Heart right ventricle (tissue), 16 donors: ENCODE results near the gene RNF144A. TPM values are rescaled to one million over a fixed set of nuclear protein-coding genes. Genes with fewer than 3 reads are reported as not detected.

Source experiments
- ATAC-seq, 8 donors: fragments of 200-7000 bp; cut with Tn5 transposase; one replicate each; pipeline ENCODE4 v1.9.1; 2020; ENCODE audit warnings: mild to moderate bottlenecking in 8 of 8, moderate library complexity in 8 of 8, moderate number of reproducible peaks in 1 of 8
- DNase-seq, 2 donors: peaks; one replicate each; pipeline ENCODE4 v3.0.0-alpha.2; 2020
- H3K27ac ChIP-seq, 10 donors: fragments of 200-600 bp; sonication (generic) in 2 of 10; one replicate each; pipeline versions ENCODE4 v1.5.0 to v1.8.0; 2020 to 2022; ENCODE audit warnings: mild to moderate bottlenecking in 3 of 10
- H3K27me3 ChIP-seq, 7 donors: fragments of 200-600 bp; one replicate each; pipeline ENCODE4 v1.8.0; 2021 to 2022; ENCODE audit warnings: mild to moderate bottlenecking in 2 of 7
- H3K36me3 ChIP-seq, 9 donors: fragments of 200-600 bp; sonication (generic) in 1 of 9; one replicate each; pipeline versions ENCODE4 v1.5.0 to v1.8.0; 2020 to 2022; ENCODE audit warnings: mild to moderate bottlenecking in 2 of 9
- H3K4me1 ChIP-seq, 9 donors: fragments of 200-600 bp; sonication (generic) in 1 of 9; one replicate each; pipeline versions ENCODE4 v1.5.0 to v1.8.0; 2020 to 2022; ENCODE audit warnings: mild to moderate bottlenecking in 4 of 9
- H3K4me3 ChIP-seq, 10 donors: fragments of 200-600 bp; sonication (generic) in 2 of 10; one replicate each; pipeline versions ENCODE4 v1.5.0 to v1.8.0; 2020 to 2022; ENCODE audit warnings: mild to moderate bottlenecking in 7 of 10, moderate library complexity in 2 of 10
- H3K9me3 ChIP-seq, 11 donors: fragments of 200-600 bp in 10 of 11; sonication (generic) in 2 of 11; one replicate each; pipeline versions ENCODE4 v1.5.0 to v1.8.0; 2013 to 2022; ENCODE audit warnings: mild to moderate bottlenecking in 2 of 11, control low read depth in 1 of 11, moderate library complexity in 1 of 11
- WGBS, 2 donors: extraction: QIAGEN DNeasy Blood & Tissue Kit; methylation state at CpG; one replicate each; pipeline ENCODE4 v1.1.7; 2013; ENCODE audit warnings: inconsistent platforms in 1 of 2; 5-methylcytosine and 5-hydroxymethylcytosine counted together
- intact Hi-C, 10 donors: fragments of 100-400 bp; cut with DNase I; formaldehyde crosslinking; loops; one replicate each; pipeline versions ENCODE4 v1.11.1 to v1.14.2; 2022
- polyA plus RNA-seq, 2 donors: library from polyadenylated mRNA; stranded (reverse); fragments of 200-250 nt; gene quantifications; one replicate each; pipeline ENCODE4 v1.2.3, GENCODE V29; 2013
- total RNA-seq, 10 donors: library from RNA; stranded (reverse); fragmentation: NEBNext Ultra II Directional in 3 of 10; extraction: Animal tissue kit (Norgen Biotek cat#: 25700) in 3 of 10; gene quantifications; one replicate each; pipeline versions ENCODE4 v1.2.1 to v1.2.4, GENCODE V29; 2021 to 2023
- TF ChIP-seq, protein P1 (sequence below), 9 donors: fragments of 200-600 bp; sonication (generic) in 2 of 9; IDR thresholded peaks; one replicate each; pipeline versions ENCODE4 v1.5.0 to v1.8.0; 2021 to 2022; ENCODE audit warnings: antibody characterized with exemption in 9 of 9, mild to moderate bottlenecking in 5 of 9, moderate library complexity in 1 of 9
- donor health status: Arrhythmogenic right ventricular cardiomyopathy.
- donor health status: ischemic (EF 13 %, LVEDD 7.1; RV severe dilation, severe dysfunction).
- donor health status: healthy with polysubstance abuse.
- donor health status: DM: no; HTN: yes; CAD: no.
- donor health status: DM: no; HTN: no; CAD: no.
- donor health status: ischemic (EF 25% LVEDD 6.9; RV normal size, moderate dysfunction).
- donor health status: ischemic (EF 25% LVEDD 5.7; RV mildly dilated, moderate dysfunction).
- donor health status: healthy.
- donor health status: DM: yes; HTN: yes; CAD: no.
- donor health status: Ischemic cardiomyopathy.
- donor health status: ischemic (EF 35%, LVEDD 5.7; RV mildly dilated, moderate dysfunction).
- donor health status: nonischemic (EF 11% LVEDD 7.7; RV severe dilation, severe dysfunction).
- donor health status: DM: yes; HTN: yes; CAD: no.
- donor health status: PGD.
- donor health status: ischemic (EF 29% LVEDD 5.4; RV normal size, mild dysfunction).
- donor health status: nonischemic (EF 23%, LVEDD 6.1; RV moderate dilation, normal function).

Gene RNF144A
- total and polyA plus RNA-seq, 12 donors, result 3.6 to 19.7 (median 11.6) TPM

DNA sequence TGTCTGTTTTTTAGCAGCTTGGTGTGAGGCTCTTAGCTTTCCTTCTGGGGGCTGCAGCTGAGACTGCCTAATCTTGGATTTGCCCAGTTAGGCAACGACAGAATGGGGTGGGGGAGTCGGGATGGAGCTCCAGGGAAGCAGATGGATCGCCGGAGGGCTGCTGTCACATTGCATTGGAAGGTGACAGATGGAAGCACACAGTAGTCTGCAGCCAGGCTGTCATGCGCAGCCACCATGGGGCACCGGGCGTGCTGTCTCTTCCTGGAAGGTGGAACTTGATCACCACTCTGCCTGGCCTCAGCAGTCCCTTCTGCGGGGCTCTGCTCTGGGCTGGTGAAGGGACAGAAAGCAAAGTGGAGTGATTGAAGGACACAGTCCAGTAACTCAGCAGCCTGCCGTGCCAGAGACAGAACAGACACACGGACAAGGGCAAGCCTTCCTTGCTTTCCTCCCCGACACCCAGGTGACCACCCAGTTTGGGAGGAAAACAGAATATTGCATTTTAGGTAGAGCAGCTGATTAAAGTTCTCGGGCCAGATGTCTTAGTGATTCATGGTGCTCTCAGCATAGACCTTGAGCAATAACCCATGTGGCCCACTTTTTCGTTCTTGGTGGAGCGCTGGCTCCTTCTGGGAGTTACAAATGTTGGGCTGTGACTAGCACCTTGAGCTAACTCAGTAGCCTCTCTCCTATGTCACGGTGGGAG, 40.9 kb downstream of the RNF144A start:
- no peaks in the 10 kb centered on the region for H3K9me3 ChIP-seq
- peaks cover 5 to 70% (median 49%) of the 10 kb centered on the region in 9 donors for H3K4me1 ChIP-seq
- no peak overlapping the region for H3K4me3 ChIP-seq
- no peaks in the 10 kb centered on the region for H3K27me3 ChIP-seq
- DNase-seq (peak in 1 of 2 donors; percentile 35), ATAC-seq (peak in 6 of 8 donors; percentile 23 to 65 (median 38))
- TF ChIP-seq, protein P1, sequence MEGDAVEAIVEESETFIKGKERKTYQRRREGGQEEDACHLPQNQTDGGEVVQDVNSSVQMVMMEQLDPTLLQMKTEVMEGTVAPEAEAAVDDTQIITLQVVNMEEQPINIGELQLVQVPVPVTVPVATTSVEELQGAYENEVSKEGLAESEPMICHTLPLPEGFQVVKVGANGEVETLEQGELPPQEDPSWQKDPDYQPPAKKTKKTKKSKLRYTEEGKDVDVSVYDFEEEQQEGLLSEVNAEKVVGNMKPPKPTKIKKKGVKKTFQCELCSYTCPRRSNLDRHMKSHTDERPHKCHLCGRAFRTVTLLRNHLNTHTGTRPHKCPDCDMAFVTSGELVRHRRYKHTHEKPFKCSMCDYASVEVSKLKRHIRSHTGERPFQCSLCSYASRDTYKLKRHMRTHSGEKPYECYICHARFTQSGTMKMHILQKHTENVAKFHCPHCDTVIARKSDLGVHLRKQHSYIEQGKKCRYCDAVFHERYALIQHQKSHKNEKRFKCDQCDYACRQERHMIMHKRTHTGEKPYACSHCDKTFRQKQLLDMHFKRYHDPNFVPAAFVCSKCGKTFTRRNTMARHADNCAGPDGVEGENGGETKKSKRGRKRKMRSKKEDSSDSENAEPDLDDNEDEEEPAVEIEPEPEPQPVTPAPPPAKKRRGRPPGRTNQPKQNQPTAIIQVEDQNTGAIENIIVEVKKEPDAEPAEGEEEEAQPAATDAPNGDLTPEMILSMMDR (IDR thresholded peaks at IDR 0.05), result no peak
- WGBS, 2 donors, result 70 to 80% methylated on average over 15 of the region's 15 CpGs
- H3K36me3 ChIP-seq, result no peaks in the 10 kb centered on the region
- intact Hi-C loops, result loop anchor here in 3 of 10 donors (5.0 kb wide), 2 partner anchors 34 to 36 kb away; no protein-coding TSS in a partner anchor
- H3K27ac ChIP-seq, result peak overlapping the region in 2 of 10 donors; percentile 19 to 42

- peak in 7 of 8 donors; percentile 21 to 53 (median 39) for ATAC-seq
- WGBS, 2 donors, result 88 to 93% methylated on average over 10 of the region's 10 CpGs
- Histone ChIP-seq H3K9me3 (no peaks in the 10 kb centered on the region), H3K4me3 (no peak overlapping the region), H3K27ac (peak overlapping the region in 2 of 10 donors; percentile 8 to 42), H3K36me3 (no peaks in the 10 kb centered on the region), H3K4me1 (peaks cover 5 to 70% (median 49%) of the 10 kb centered on the region in 9 donors), H3K27me3 (no peaks in the 10 kb centered on the region)
- intact Hi-C loops, result loop anchor here in 3 of 10 donors (5.0 kb wide), 2 partner anchors 34 to 36 kb away; no protein-coding TSS in a partner anchor
- DNase-seq, result peak in 1 of 2 donors; percentile 40
- TF ChIP-seq, protein P1 (IDR thresholded peaks at IDR 0.05), result no peak
These were observed 41.5 kb downstream of the RNF144A start for GRCh38 chr2:6958616-6959235.

DNA sequence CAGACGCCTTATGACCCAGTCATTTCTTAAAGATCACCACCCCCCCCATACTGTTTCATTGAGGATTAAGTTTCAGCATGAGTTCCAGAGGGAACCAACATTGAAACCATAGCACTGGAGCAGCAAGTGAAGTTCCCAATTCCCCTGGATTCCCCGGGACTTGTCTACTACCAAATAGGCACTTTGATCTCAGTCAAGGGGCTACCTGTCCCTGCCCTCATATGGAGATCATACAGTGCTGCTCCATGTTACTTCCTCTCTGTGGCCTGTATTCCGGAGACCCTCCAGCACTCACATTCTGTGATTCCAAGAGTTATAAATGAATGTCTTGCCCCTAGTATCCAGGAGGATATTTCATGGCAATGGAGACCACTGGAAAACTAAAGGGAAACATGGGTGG, 42.5 kb downstream of the RNF144A start:
- Histone ChIP-seq H3K4me1 (peaks cover 5 to 64% (median 47%) of the 10 kb centered on the region in 9 donors), H3K27me3 (no peaks in the 10 kb centered on the region), H3K36me3 (no peaks in the 10 kb centered on the region), H3K9me3 (no peaks in the 10 kb centered on the region), H3K4me3 (no peak overlapping the region), H3K27ac (peak overlapping the region in 4 of 10 donors; percentile 8 to 50 (median 42))
- DNase-seq (no peak), ATAC-seq (no peak)
- WGBS, 2 donors, result 95 to 98% methylated on average over 3 of the region's 3 CpGs
- TF ChIP-seq, protein P1 (IDR thresholded peaks at IDR 0.05), result no peak
- intact Hi-C loops, result loop anchor here in 3 of 10 donors (5.0 kb wide), 2 partner anchors 33 to 37 kb away; no protein-coding TSS in a partner anchor

DNA sequence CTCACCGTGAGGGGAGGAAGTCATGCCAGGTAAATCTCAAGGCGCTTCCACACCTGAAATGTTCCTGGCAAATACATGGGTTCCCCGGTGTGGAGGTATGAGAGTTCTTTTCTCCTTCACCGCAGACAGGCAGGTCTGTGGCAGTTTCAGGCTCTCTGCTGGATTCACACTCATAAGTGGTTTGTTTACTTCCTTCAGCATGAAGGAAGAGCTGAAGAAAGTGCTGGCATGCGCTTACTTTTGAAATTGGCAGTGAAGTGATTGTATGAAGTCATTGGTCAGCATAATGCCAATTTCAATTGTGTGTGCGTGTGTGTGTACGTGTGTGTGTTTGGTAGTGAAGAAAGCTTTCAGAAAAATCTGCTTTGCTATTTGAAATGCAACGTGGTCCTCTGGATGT, 43.4 kb downstream of the RNF144A start:
- no peaks in the 10 kb centered on the region for H3K36me3 ChIP-seq
- peak in 7 of 8 donors; percentile 50 to 74 (median 55) for ATAC-seq
- no peak for DNase-seq
- no peaks in the 10 kb centered on the region for H3K9me3 ChIP-seq
- WGBS, 2 donors, result 29 to 38% methylated on average over 8 of the region's 8 CpGs
- no peaks in the 10 kb centered on the region for H3K27me3 ChIP-seq
- peaks cover 3 to 55% (median 38%) of the 10 kb centered on the region in 9 donors for H3K4me1 ChIP-seq
- no peak overlapping the region for H3K4me3 ChIP-seq
- TF ChIP-seq, protein P1 (IDR thresholded peaks at IDR 0.05), result no peak
- H3K27ac ChIP-seq, result peak overlapping the region in 4 of 10 donors; percentile 41 to 53 (median 46)
- intact Hi-C loops, result no loop called here
